Fibroblast of the aortic adventitia (primary cell): Measurements from ENCODE around the gene POPDC3. TPM values are rescaled to one million over a fixed set of nuclear protein-coding genes. Genes with fewer than 3 reads are reported as not detected.
A peak's percentile ranks its signal among the peaks of the same experiment; 100 is the strongest.

Experiments used
- DNase-seq: peaks from one replicate; pipeline ENCODE4 v3.0.0-alpha.2; 2010; ENCODE audit warnings: low read depth
- H3K4me3 ChIP-seq: 2 replicates; pipeline ENCODE4 v1.5.1; 2011; ENCODE audit warnings: low read depth, mild to moderate bottlenecking, control low read depth, low read length, moderate library complexity
- total RNA-seq: library from RNA; depleted of rRNA; stranded (reverse); fragments of >200 nt; gene quantifications from 2 replicates; pipeline ENCODE4 v1.2.3, GENCODE V29; 2012; ENCODE audit warnings: low replicate concordance
- TF ChIP-seq, protein P1 (sequence below): IDR thresholded peaks from 2 replicates; pipeline ENCODE4 v1.5.1; 2011; ENCODE audit warnings: mild to moderate bottlenecking, low read length, control low read depth, inconsistent platforms; ENCODE audit not compliant: insufficient read depth

The POPDC3 gene
- total RNA-seq, 1 donor = 33.7 TPM

DNA sequence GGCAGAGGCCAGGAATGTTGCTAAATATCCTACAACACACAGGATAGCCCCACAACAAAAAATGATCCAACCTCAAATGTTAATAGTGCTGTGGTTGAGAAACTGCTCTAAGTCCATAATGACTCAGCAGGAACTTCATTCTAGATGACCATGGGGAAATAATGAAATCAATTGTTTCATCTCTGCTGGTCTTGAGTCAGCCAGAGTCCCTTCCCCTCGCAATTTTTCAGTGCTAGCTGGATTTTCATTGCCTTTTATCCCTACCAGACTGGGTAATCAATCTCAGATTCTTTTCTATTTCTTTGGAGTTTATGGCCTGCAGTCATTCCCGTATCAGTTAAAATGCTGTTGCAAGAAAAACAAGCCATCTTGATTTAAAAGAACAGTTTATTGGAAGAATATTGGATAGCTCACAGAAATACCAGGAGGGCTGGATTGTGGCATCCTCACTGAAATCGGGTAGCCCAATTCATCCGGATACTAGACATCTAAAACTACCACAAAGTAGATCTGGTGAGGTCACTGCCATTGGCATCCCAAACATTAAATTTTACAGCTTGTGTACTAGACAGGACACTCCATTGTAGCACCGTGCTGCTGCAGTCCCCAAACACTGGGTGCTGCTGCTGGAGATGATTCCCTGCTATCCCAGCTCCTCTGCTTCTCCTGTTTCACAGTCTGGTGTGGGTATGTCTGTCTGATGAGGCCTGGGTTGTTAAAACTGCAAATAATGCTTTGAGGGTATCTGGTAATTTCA, 30.3 kb upstream of the POPDC3 start:
- H3K4me3 ChIP-seq = no peak overlapping the region
- TF ChIP-seq, protein P1, sequence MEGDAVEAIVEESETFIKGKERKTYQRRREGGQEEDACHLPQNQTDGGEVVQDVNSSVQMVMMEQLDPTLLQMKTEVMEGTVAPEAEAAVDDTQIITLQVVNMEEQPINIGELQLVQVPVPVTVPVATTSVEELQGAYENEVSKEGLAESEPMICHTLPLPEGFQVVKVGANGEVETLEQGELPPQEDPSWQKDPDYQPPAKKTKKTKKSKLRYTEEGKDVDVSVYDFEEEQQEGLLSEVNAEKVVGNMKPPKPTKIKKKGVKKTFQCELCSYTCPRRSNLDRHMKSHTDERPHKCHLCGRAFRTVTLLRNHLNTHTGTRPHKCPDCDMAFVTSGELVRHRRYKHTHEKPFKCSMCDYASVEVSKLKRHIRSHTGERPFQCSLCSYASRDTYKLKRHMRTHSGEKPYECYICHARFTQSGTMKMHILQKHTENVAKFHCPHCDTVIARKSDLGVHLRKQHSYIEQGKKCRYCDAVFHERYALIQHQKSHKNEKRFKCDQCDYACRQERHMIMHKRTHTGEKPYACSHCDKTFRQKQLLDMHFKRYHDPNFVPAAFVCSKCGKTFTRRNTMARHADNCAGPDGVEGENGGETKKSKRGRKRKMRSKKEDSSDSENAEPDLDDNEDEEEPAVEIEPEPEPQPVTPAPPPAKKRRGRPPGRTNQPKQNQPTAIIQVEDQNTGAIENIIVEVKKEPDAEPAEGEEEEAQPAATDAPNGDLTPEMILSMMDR = no peak
- peak; percentile 85 for DNase-seq

- H3K4me3 ChIP-seq = no peak overlapping the region
- DNase-seq = peak; percentile 36
- TF ChIP-seq, protein P1 = no peak
These were observed 27.9 kb upstream of the POPDC3 start for GRCh38 chr6:105207524-105208269.

DNA sequence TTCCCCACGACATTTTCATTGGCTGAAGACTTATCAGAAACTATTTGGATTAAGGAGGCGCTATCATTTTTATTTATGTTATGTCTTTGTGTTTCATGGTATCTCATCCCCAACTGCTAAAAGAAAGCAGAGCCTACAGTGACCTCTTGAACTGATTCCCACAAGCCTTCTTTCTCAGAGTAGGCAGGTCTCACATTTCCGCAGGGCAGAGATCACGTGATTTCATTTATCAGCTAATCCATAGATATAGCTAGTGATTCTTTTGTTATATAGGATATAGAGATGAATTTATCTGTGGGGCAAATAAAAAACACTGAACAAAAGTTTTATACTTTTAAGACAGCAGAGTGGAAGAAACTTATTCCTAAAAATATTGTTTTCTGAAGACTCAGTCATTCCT, 25.0 kb upstream of the POPDC3 start:
- H3K4me3 ChIP-seq = no peak overlapping the region
- DNase-seq = no peak
- TF ChIP-seq, protein P1 = no peak

- TF ChIP-seq, protein P1 = no peak
- peak; percentile 65 for DNase-seq
These were observed 24.5 kb upstream of the POPDC3 start for GRCh38 chr6:105204331-105204730.

GRCh38 chr6:105202486-105202885, 22.7 kb upstream of the POPDC3 start:
- DNase-seq = no peak
- no peak overlapping the region for H3K4me3 ChIP-seq
- TF ChIP-seq, protein P1 = no peak

More at GRCh38 chr6:105204331-105204730, 24.5 kb upstream of the POPDC3 start:
- H3K4me3 ChIP-seq = no peak overlapping the region

- TF ChIP-seq, protein P1 = no peak
- H3K4me3 ChIP-seq = no peak overlapping the region
- DNase-seq = peak; percentile 68
These were observed 20.4 kb upstream of the POPDC3 start for GRCh38 chr6:105200133-105200730.
